ENCODE measurements around the gene ATG101.

ATG101 gene

DNA sequence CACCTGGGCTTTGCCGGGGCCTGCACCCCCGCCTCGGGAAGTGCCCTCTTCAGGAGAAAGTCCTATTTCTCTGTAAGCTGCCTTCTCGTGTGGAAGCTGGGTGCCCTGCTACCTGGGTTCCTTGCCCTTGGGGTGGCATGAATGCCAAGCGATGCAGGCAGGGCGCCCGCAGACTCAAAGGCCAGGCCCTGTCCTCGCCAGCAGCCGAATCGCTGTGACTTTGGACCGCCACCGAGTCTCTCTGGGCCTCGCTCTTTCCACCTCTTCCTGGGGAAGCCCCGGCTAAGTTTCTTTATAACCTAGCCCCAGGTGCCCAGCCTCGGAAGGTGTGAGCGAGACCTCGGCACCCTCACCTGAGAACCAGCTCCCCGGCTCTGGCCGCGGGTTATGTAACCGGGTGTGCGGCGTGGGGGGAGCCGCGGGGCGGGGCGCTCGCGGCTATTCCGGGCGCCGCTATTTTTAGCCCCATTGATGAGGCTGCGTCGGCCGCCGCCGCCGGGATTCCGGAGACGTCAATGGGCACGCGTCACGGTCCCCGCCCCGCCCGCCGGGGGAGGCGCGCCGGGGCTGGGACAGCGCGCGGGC is 33.1 kb upstream of the ATG101 start:
- Histone ChIP-seq H3K9me3 (no peaks in the 10 kb centered on the region), H3K27me3 (no peaks in the 10 kb centered on the region), H3K4me1 (peaks cover 0 to 66% (median 48%) of the 10 kb centered on the region in 4 donors), H3K36me3 (no peaks in the 10 kb centered on the region), H3K27ac (peak overlapping the region; percentile 77 to 83), H3K4me3 (peak overlapping the region; percentile 90 to 93)
- TF ChIP-seq CTCF (IDR thresholded peaks at IDR 0.05) = peak in 1 of 2 experiments; percentile 8
- intact Hi-C loops (cut with DNase I; ENCODE audit: low total_unique reads) = no loop called here
- peak; percentile 88 to 95 for DNase-seq

- H3K4me1 ChIP-seq = peaks cover 0 to 66% (median 51%) of the 10 kb centered on the region in 4 donors
- peak; percentile 79 to 91 for DNase-seq
- no peaks in the 10 kb centered on the region for H3K27me3 ChIP-seq
- peak overlapping the region; percentile 96 to 98 for H3K27ac ChIP-seq
- intact Hi-C loops (cut with DNase I; ENCODE audit: low total_unique reads) = no loop called here
- TF ChIP-seq CTCF (IDR thresholded peaks at IDR 0.05) = no peak
- H3K36me3 ChIP-seq = no peaks in the 10 kb centered on the region
- peak overlapping the region; percentile 90 to 93 for H3K4me3 ChIP-seq
- H3K9me3 ChIP-seq = no peaks in the 10 kb centered on the region
Measured at GRCh38 chr12:52037248-52037861, 32.4 kb upstream of the ATG101 start.

DNA sequence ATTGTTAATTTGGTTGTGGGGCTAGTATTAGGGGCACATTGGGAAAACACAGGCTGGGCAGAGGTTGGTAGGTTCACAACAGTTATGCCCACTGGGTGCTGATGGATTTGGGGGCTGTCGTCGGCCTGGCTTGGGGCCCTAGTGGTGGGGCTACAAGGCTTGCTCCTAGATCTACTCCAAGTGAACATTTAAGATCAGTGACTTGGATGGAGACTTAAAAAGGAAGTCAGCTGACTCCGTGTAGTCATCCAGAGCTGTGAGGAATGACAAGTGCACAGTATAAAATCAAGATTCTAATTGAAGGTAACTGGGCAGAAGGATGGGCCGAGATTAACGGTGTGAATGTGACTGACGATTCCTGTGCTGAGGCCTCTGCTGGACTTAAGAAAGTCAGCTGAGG is 31.3 kb upstream of the ATG101 start:
- intact Hi-C loops (cut with DNase I; ENCODE audit: low total_unique reads) = no loop called here
- no peak for TF ChIP-seq CTCF (IDR thresholded peaks at IDR 0.05)
- Histone ChIP-seq H3K27me3 (no peaks in the 10 kb centered on the region), H3K4me1 (peaks cover 0 to 74% (median 58%) of the 10 kb centered on the region in 4 donors), H3K4me3 (peak overlapping the region; percentile 90 to 93), H3K9me3 (no peaks in the 10 kb centered on the region), H3K27ac (peak overlapping the region; percentile 96 to 98), H3K36me3 (no peaks in the 10 kb centered on the region)
- DNase-seq = no peak

DNA sequence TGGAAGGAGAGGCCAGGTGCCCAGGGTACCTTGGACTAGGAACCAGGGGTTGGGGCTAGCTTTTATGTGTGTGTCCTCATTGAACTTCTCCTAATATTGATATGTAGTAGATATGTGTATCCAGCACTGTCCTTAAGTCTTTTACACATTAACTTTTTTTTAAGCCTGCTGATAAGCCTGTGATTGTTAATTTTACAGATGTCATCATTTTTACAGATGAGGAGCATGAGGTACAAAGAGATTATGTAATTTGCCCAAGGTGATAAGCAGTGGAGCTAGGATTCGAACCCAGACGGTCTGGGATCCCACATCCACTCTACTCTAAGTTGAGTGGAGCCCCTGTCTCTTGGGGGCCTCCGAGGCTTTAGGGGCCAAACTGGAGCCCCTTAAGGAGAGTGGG is 28.7 kb upstream of the ATG101 start:
- Histone ChIP-seq H3K4me3 (no peak overlapping the region), H3K36me3 (peaks cover 0 to 10% (median 0%) of the 10 kb centered on the region in 3 donors), H3K4me1 (peaks cover 0 to 81% (median 70%) of the 10 kb centered on the region in 4 donors), H3K27me3 (no peaks in the 10 kb centered on the region), H3K9me3 (no peaks in the 10 kb centered on the region), H3K27ac (peak overlapping the region; percentile 96)
- no peak for DNase-seq
- intact Hi-C loops (cut with DNase I; ENCODE audit: low total_unique reads) = no loop called here
- no peak for TF ChIP-seq CTCF (IDR thresholded peaks at IDR 0.05)

GRCh38 chr12:52041695-52042123 is 28.1 kb upstream of the ATG101 start:
- no peak for TF ChIP-seq CTCF (IDR thresholded peaks at IDR 0.05)
- Histone ChIP-seq H3K27ac (peak overlapping the region; percentile 96), H3K36me3 (peaks cover 0 to 10% (median 0%) of the 10 kb centered on the region in 3 donors), H3K4me1 (peaks cover 0 to 80% (median 66%) of the 10 kb centered on the region in 4 donors), H3K27me3 (no peaks in the 10 kb centered on the region), H3K9me3 (no peaks in the 10 kb centered on the region), H3K4me3 (no peak overlapping the region)
- intact Hi-C loops (cut with DNase I; ENCODE audit: low total_unique reads) = no loop called here
- DNase-seq = peak in 1 of 2 donors; percentile 93
